ENCODE data around the gene SLC39A11.

GRCh38 chr17:72707881-72708280, 384.6 kb downstream of the SLC39A11 start:
- no peak for TF ChIP-seq CTCF (conservative IDR thresholded peaks at IDR 0.05; ENCODE audit: low read length)
- TF ChIP-seq EZH2phosphoT487 (IDR thresholded peaks at IDR 0.05; ENCODE audit: borderline replicate concordance, low read depth, low read length) = no peak

Measured in OCI-LY7 (cell line).